Activated CD4-positive, alpha-beta T cell treated with anti-CD3 and anti-CD28 coated beads, Interleukin-2, amount 50 U/mL, for 48 hours (primary cell): Measurements from ENCODE around the gene SMOC2.

Source experiments
- DNase-seq, 2 experiments: peaks; one replicate each; pipeline ENCODE4 v3.0.0-alpha.2; 2020

The SMOC2 gene

DNA sequence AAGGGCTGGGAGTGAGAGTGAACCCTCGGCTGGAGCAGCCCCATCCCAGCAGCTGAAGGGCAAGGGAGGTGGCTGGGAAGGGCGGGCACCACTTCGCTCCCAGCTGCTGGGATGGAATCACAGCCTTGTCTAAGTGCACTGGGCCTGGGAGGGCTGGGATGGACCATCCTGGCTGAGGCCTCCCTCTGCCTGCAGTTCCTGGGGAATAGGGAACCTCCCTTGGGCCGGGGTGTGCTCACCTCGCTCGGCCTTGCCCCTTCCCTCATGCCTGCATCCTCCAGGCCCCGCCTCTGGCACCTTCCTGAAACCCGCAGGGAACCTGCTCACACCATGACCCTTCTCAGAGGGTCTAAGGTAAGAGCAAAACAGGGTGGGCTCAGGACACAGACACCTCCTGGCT is 53.7 kb downstream of the SMOC2 start:
- no peak for DNase-seq

DNA sequence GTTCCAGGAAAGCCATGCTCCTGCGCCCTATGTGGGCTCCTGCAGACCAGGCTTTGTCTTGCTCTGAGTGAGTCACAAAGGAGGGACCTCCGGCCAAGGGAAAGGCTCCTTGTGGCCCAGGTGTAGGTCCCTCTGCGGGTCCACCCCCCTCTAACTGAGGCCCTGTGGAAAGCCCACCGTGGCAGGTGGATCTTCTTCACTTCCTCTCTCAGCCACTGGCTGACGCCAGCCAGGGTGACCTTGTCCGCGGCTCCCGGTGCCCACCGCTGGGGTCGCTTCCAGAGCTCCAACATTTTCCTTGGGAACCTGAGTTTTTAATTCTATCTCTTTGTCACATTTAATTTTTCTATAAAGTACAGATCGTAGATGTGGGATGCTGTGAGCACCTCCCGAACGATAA is 54.1 kb downstream of the SMOC2 start:
- no peak for DNase-seq

DNA sequence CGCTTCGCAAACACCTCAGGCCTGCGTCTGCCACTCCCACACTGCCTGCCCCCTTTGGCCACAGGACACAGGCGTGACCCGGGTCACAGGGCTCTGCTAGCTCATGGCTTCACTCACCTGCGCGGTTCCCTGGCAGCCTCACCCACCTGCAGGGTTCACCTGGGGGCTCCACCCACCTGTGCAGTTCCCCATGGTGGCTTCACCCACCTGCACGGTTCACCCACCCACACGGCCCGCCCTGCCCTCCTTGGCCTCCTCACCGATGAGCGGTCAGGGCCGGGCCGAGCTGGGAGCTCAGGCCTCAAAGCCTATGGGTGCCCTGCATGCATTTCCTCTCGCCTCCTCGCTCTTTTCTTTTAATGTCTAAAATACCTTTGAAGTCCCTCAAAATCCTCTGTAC is 54.7 kb downstream of the SMOC2 start:
- DNase-seq: no peak

DNA sequence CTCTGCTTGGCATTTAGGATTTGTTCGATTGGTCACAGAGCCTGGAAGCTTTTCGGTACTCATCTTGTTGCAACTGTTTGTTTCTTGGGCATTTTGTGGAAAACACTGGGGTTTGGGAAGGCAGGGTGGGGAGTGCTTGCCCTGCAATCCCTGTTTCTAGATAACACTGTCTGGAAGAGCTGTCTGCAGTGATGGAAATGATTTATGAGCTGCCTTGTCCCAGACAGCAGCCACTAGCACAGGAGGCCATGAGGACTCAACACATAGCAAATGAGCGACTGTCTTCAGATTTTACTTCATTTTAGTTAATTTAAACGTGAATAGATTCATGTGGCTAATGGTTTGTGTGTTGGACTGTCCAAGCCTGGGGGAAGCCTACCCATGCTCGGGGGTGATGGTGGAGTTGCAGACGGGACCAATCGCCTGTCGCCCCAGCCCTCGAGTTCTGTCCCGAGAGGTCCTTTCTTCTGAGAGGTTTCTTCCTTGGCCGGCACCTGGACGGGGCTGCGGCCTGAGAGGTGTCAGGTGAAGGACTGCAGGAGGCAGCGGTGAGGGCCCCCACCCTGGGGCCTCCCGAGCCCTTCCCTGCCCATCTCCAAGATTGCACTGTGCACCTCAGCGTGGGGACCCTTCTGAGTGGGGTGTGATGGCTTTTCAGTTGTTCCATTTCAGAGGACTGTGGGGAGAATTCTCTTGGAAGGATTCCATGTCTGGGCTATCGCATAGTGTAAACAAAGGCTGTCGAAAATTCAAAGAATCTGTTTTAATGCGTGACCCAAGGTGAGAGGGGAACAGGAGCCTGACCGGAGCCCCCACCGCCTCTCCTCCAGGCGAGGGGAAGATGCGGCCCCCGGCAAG is 55.4 kb downstream of the SMOC2 start:
- no peak for DNase-seq

DNA sequence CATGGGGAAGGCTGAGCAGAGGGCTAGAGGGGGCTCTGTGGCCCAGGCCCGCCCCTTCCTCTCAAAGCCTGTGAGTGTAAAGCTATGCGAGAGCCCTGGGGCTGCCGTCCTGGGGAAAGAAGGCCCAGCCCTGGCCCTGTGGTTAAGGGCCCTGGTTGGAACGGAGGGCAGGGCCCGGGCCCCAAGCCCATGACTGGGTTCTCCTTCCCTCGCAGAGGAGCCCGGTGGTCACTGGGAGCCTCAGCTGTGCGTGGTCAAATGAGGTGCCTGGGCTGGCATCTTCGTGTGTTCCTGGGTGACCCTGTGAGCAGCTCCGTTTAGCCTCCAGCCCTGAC is 56.0 kb downstream of the SMOC2 start:
- DNase-seq: no peak

DNA sequence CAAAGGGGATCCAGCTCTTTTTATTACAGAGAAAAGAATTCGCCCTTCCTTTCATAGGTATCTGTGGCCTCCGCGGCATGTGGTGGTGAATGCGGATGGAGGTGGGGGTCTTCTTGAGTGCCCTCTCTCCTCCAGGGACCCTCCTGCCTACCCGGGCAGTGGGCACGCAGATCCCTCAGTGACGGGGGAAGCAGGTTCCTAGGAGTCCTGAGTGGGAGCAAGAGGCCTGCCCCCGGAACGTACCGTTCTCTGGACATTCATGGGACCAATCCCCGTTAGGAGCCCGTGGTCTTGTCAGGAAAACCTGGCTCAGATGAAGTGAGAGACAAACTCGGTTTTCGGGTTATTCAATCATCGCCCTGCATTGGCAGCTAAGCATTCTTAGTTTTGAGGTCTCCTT is 56.4 kb downstream of the SMOC2 start:
- no peak for DNase-seq

DNA sequence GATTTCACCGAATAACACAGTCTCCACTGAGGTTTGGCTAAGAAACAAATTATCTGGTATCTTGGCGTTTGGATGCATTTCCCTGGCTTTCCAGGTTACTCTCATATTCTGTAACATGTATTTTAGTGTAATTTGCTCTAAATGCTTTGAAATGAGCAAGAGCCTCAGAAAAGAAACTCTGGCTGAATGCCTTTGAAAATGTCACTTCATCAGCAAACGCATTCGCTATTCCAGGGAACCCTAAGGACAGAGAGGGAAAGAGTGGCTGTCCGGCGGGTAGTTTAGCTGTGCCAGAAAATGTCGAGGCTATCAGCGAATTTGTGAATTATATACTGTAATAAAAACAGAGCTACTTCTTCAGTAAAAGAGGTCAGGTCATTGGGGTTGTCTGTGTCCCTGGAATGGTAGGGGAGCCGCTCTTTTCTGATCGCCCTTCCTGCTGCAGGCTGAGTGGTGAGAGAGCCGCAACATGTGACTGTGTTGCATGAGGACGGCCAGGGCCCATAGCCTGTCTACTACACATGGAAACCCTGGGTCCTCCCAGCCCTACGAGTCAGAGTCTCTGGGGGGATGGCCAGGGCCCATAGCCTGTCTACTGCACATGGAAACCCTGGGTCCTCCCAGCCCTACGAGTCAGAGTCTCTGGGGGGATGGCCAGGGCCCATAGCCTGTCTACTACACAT is 57.3 kb downstream of the SMOC2 start:
- no peak for DNase-seq

DNA sequence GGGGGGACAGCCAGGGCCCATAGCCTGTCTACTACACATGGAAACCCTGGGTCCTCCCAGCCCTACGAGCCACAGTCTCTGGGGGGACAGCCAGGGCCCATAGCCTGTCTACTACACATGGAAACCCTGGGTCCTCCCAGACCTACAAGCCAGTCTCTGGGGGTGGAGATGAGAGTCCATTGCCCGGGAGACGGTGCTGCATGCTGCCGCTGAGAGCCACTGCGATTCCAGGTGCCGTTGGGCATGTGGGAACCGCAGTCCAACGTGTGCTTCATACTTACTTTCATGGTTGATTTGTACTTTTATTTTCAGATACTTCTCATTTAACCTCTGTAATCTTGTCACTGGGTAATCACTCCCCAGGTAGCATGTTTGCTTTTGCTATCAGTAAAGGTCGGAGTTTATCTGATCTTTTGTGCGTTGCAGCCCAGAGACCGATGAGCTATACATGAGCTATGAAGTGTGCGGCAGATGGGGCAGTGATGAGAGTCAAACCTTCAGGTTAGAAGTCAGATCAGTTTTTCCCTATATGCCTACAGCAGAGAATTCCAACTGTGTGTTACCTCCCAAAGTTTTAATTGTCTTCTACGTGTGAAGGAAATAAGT is 58.2 kb downstream of the SMOC2 start:
- no peak for DNase-seq

DNA sequence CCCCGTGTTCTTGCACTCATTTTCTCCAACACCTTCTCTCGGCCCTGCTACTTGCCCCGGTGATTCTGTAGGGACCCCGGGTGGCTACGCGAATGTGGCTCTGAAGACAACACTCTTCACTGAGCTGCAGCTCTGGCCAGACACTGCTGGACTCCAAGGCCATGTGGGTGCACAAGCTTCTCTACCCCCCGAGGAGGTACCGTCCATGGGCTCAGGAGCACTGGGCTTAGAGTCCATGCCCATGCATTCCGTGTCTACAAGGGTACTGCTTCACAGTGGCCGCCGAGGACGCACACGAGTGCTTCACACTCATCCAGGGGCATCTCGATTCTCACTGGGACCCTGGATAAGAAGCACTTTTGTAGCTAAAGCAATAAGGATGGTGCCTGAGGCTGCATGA is 59.5 kb downstream of the SMOC2 start:
- DNase-seq: no peak

DNA sequence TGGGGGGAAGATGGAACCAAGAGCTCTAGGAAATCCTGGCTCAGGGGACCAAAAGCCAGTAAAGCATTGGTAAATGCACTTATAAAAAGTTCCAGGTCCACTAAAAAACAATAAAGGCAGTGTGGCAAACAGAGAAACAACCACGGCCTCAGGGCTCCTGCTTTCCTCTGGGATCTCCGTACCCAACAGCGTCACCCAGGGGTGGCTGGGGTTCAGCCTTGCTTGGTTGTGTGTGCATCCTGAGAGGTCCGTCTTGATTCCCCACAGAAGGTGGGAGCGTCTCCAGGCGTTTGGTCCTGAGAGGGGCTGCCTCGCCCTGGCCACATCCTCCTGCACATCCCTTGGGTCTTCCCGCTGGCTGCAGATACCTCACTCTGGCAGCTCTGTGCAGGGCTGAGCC is 60.6 kb downstream of the SMOC2 start:
- no peak for DNase-seq

DNA sequence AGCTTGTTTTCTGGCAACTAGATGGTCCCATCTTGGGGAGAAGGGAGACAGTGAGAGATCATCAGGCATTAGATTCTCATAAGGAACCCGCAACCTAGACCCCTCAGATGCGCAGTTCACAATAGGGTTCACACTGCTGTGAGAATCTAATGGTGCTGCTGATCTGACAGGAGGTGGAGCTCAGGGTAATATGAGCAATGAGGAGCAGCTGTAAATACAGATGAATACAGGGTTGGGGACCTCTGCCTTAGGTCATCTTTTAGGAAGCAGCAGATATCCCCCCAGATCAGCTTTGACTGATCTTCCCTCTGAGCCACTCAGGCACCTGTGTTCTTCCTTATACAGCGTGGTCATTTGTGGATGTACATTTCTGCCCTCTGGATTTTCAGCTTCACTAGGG is 63.4 kb downstream of the SMOC2 start:
- DNase-seq: no peak

DNA sequence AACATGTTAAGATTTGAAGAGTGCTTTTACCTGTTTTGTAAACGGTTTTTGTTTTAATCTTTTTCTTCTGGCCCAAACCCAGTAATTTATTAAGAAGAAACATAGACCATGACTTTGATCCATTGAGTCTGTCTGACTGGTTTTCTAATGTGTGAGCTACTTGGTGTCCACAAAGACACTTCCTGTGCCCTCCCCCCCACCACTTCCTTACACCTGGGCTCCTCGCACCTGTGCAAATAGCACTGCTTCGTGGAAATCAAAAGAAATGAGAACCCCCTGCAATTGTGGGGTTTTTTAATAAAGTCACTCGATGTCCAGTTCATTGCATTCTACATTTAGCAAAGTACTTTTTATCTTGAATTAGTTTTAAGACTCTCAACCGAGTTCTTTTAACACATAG is 65.5 kb downstream of the SMOC2 start:
- DNase-seq: no peak

DNA sequence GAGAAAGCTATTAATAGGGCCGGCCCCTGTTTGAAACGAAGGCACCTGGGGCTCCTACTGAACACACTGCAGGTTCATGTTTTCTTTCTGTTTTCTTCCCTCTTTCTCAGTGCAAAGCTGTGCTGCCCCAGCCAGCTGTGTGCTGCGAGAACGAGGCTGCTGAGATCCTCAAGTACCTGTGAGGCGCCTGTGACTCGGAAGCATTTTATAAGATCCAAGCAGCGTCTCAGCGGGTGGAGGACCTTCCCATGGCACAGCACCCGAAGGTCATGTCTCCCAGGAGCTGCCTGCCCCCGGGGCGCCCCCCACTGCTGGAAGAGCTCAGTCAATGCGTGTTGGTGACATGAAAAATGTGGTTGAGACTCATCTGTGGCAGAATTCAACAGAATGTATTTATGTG is 66.3 kb downstream of the SMOC2 start:
- DNase-seq: no peak

DNA sequence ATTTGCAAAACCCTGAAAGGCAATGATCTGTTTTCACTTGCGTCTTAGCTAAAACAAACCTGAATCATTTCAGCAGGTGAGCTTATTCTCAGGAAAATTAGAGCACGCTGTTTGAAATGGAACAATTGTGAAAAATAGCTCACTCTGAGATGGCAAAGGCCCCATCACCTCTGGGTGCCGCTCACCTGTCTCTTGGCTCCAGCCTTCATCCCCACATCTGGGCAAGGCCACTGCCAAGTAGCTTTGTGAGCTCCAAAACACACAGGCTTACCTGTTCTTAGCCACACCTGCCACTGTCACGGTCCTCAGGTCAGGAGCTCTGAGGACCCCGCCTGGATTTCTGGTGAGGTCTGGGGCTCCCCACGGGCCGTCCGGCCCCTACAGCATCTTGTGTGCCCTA is 66.7 kb downstream of the SMOC2 start:
- no peak for DNase-seq

DNA sequence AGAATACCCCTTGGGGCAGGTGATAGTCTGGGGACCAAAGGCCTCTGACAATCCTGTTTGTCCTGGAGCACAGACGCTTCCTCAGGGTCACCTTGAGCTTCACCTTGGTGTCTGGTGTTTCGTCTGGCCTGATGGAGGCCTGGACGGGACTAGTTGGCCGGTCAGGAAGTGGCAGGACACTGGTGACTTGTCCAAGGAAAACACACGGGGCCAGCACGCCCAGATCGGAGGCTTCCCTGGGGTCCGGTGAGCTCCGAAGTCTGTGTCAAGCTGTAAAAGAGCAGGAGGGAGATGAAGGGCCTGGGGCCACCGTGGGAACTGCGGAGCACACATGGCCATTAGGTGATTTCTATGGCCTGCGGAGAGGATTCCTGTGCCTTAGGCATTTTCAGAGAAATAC is 67.9 kb downstream of the SMOC2 start:
- no peak for DNase-seq

DNA sequence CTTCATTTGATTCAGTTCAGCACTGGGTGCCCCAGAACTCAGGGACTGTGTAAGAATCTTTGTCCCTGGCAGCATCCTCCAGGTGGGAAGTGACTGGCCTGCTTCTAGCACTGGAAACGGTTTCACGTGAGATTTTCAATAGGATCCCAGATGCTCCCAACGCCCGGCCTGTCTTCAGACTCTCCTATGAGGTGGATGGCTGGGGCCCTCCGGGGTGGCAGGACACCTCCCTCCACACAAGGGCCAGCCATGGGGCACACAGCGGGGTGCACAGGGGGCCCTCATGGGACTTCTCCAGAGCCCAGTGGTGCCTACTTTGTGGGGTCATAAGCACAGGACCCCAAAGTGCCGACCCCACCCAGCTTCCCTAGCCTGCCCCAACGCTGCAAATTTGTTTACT is 72.8 kb downstream of the SMOC2 start:
- no peak for DNase-seq

DNA sequence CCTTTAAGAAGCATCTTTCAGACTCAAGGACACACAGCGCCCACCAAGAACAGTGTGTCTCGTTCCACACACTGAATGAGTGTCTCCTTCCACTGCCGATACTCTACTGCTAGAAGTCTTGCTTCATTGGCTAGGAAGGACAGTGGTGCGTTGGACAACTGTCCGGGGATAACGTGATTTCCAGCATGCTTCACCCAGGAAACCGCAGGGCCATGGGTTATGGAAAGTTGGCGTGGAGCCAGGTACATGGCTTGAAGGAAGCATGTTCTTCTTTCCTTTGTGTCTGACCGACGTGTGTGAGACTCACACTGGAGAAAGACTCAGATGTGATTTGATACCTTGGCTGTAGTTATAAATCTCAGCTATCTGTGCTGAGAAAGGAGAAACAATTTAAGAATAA is 73.2 kb downstream of the SMOC2 start:
- no peak for DNase-seq

DNA sequence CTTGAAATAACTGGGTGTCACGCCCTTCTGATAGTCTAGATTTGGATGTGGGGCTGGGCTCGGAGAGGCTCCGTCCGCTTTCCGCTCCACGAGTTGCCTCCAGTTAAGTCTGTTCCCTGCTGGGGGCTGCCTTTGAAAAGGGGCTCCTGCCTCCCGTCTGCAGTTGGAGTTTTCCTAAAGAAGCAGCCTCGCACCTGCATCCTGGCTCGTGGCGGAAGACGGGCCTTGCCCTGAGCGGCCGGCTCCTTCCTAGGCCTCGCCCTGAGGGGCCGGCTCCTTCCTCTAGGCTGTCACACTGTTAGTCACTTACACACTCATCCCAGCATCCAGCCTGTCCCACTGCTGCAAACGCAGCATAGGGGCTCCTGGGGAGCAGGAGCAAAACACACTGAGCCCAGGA is 74.4 kb downstream of the SMOC2 start:
- no peak for DNase-seq

DNA sequence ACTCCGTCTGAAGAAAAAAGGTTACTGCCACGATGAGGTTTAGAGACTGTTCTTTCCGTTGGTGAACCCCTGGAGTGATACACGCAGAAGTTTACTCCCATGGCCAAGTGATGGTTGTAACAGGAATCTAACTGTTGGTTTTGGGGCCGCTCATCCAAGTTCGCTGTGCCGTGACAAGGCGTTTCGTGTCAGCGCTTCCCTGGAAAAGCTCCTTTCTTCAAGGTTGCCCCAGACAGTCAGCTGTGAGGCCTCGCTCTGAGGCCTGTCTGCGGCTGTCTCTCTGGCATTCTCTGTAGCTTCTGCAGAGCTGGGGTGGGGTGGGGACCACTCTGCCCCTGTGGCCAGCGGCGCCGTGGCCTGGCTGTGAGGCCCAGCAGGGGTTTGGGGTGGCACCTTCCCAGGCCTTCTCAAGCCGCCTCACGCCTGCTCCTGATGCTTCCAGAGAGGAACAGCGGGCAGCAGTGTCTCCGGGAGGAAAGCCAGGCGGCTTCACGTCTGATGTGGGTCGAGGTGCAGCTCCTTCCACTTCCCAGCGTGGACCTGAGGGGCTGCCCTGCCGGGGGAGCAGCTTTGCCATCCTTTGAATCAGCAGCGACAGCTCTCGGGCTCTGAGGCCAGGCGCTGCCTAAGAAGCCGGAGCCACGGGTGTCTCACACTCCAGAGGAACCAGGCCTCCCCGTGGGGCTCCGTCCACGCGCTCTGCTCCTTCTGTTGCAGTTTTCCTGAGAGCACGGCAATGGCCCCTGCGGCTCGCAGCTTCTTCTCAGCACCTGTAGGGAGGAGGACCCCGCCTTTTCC is 76.2 kb downstream of the SMOC2 start:
- no peak for DNase-seq

DNA sequence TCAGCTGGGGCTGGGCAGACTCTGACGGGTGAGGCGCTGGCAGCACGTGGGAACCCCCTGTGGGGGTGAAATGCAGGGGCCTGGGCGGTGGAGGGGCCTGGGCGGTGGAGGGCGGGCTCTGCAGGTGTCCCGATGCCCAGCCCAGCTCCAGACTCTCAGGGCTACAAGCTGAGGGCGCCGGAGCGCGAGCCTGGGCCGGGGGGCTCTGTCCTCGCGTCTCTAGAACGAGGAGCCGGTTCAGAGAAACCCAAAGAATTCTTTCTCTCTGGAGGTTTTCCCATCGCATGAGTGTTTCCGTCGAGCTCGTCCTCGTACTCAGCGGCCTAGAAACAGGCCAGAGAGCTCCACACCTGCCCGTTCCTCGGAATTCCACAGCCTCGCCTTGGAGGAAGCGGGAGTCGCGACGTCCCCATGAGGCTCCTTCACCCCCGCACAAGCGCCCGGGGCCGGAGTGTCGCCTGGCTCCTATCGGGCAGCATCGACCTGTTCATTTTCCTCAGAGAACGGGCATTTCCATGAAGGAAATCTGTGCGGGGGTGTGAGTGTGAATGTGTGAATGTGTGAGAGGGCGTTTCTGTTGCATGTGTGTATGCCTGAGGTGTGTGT is 76.9 kb downstream of the SMOC2 start:
- DNase-seq: no peak

DNA sequence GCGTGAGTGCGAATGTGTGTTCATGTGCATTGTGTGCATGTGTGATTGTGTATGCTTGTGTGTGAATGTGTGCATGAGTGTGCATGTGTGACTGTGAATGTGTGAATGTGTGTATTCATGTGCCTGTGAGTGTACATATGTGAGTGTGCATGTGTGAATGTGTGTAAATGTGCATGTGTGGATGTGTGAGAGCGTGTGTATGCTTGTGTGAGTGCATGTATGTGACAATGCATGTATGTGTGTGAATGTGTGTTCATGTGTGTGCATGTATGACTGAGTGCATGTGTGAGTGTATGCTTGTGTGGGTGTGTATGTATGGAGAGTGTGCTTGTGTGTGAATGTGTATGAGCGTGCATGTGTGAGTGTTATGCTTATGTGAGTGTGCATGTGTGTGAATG is 77.4 kb downstream of the SMOC2 start:
- no peak for DNase-seq

DNA sequence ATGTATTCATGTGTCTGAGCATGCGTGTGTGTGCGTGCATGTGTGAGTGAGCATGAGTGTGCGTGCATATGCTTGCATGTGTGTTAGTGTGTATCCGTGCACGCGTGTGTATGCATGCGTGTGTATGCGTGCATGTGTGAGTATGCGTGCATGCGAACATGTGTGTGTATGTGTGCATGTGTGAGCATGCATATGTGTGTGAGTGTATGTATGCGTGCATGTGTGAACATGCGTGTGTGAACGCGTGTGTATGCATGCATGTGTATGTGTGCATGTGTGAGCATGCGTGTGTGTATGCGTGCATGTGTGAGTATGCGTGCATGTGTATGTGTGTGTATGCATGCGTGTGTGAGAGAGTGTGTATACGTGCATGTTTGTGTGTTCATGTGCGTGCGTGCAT is 77.9 kb downstream of the SMOC2 start:
- no peak for DNase-seq

DNA sequence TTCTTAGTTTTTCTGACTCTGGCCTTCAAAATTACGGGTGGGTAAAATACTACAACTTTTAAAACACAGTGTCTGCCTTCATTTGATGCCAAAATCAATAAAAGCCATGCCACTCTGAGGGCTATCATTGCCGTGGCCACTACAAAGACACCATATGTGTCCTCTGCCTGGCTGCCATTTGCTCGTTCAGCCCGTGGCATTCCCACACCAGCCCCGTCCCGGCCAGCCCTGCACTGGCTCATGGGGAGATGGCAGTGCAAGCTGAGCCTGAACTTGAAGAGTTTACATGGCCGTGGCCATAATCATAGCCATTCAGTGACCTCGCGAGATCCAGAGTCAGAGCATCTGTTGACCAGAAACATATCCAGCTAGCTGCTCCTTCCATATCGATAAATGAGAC is 79.2 kb downstream of the SMOC2 start:
- DNase-seq: no peak
